SK-N-SH (cell line): ENCODE results near the gene CDK18. TPM values are rescaled to one million over a fixed set of nuclear protein-coding genes. Genes with fewer than 3 reads are reported as not detected.

Experiments
- CTCF ChIA-PET: fragments of 300-600, 350-600 bp; formaldehyde crosslinking; extraction: SDS; loops from one replicate; lab custom pipeline; 2021; lab: Yijun Ruan, JAX
- POLR2A ChIA-PET: fragments of 350-600 bp; sonication (Branson Sonifier 250); formaldehyde crosslinking; extraction: SDS; loops from one replicate; lab custom pipeline; 2020; ENCODE audit warnings: antibody characterized with exemption, inconsistent platforms; lab: Yijun Ruan, JAX
- DNase-seq: peaks from one replicate; pipeline ENCODE4 v3.0.0; 2012
- H2AFZ ChIP-seq: fragments of 200-600 bp; sonication (generic); 2 replicates; pipeline ENCODE4 v1.8.1; 2016; ENCODE audit warnings: antibody characterized with exemption, mild to moderate bottlenecking, low read depth
- H3F3A ChIP-seq: fragments of 200-600 bp; sonication (generic); replicated peaks from 2 replicates; pipeline ENCODE3; 2016; ENCODE audit warnings: antibody characterized with exemption, mild to moderate bottlenecking; ENCODE audit not compliant: insufficient read depth
- H3K27ac ChIP-seq, 2 experiments: fragments of 200-500 bp in 1 of 2; fragments of 200-600 bp in 1 of 2; sonication (Bioruptor generic) in 1 of 2; sonication (generic), shearing (Covaris generic) in 1 of 2; 2 replicates each; pipeline versions ENCODE4 v1.5.1 to v1.6.1; 2014 to 2016; ENCODE audit warnings: low read depth in 2 of 2, inconsistent platforms in 1 of 2, low read length in 1 of 2, mild to moderate bottlenecking in 1 of 2, mixed read lengths in 1 of 2
- H3K27me3 ChIP-seq: fragments of 200-600 bp; sonication (generic), shearing (Covaris generic); 2 replicates; pipeline ENCODE4 v1.6.1; 2016; ENCODE audit warnings: mixed run types; ENCODE audit not compliant: insufficient read depth
- H3K36me3 ChIP-seq, 2 experiments: fragments of 200-500 bp in 1 of 2; fragments of 200-600 bp in 1 of 2; sonication (Bioruptor generic) in 1 of 2; sonication (generic) in 1 of 2; replicated peaks in 1 of 2; 2 replicates each; pipeline versions ENCODE3 to v1.5.1; 2014 to 2016; ENCODE audit warnings: low read length in 1 of 2, mild to moderate bottlenecking in 1 of 2; ENCODE audit not compliant: insufficient read depth in 2 of 2, control insufficient read depth in 1 of 2
- H3K4me1 ChIP-seq, 2 experiments: fragments of 200-500 bp in 1 of 2; fragments of 200-600 bp in 1 of 2; sonication (Bioruptor generic) in 1 of 2; sonication (generic), shearing (Covaris generic) in 1 of 2; 2 replicates each; pipeline versions ENCODE4 v1.5.1 to v1.6.1; 2014 to 2016; ENCODE audit warnings: low read depth in 1 of 2, low read length in 1 of 2, mixed run types in 1 of 2; ENCODE audit not compliant: insufficient read depth in 2 of 2, control insufficient read depth in 1 of 2
- H3K4me2 ChIP-seq: fragments of 200-600 bp; sonication (generic), shearing (Covaris generic); 2 replicates; pipeline ENCODE4 v1.6.1; 2017; ENCODE audit warnings: mixed run types
- H3K4me3 ChIP-seq, 2 experiments: fragments of 200-500 bp in 1 of 2; fragments of 200-600 bp in 1 of 2; sonication (Bioruptor generic) in 1 of 2; sonication (generic), shearing (Covaris generic) in 1 of 2; 2 replicates each; pipeline versions ENCODE4 v1.5.1 to v1.8.1; 2014 to 2016; ENCODE audit warnings: low read depth in 2 of 2, inconsistent platforms in 1 of 2, low read length in 1 of 2, mild to moderate bottlenecking in 1 of 2, mixed read lengths in 1 of 2, moderate library complexity in 1 of 2
- H3K79me2 ChIP-seq: fragments of 200-600 bp; sonication (generic); 2 replicates; pipeline ENCODE4 v1.8.1; 2017; ENCODE audit warnings: mild to moderate bottlenecking; ENCODE audit not compliant: insufficient read depth
- H3K9ac ChIP-seq: fragments of 200-600 bp; sonication (generic); 2 replicates; pipeline ENCODE4 v1.6.1; 2017; ENCODE audit warnings: mixed run types
- H3K9me2 ChIP-seq: fragments of 200-600 bp; sonication (generic); 2 replicates; pipeline ENCODE4 v1.6.1; 2017; ENCODE audit warnings: mixed run types
- H3K9me3 ChIP-seq: fragments of 200-600 bp; sonication (generic); 2 replicates; pipeline ENCODE4 v1.6.1; 2017; ENCODE audit warnings: mixed run types, mild to moderate bottlenecking, moderate library complexity
- H4K20me1 ChIP-seq: fragments of 200-600 bp; sonication (generic); 2 replicates; pipeline ENCODE4 v1.6.1; 2017; ENCODE audit warnings: mild to moderate bottlenecking, mixed run types; ENCODE audit not compliant: insufficient read depth
- CHD2 ChIP-seq: fragments of 150-350 bp; IDR thresholded peaks from 2 replicates; pipeline ENCODE4 v1.6.1; 2018; ENCODE audit warnings: low read length; ENCODE audit not compliant: partially characterized antibody
- EP300 ChIP-seq, 2 experiments: IDR thresholded peaks; 2 replicates each; pipeline versions ENCODE4 v1.4.0 to v1.6.1; 2012; ENCODE audit warnings: borderline replicate concordance in 1 of 2, low read depth in 1 of 2, low read length in 1 of 2
- FOSL2 ChIP-seq: IDR thresholded peaks from 2 replicates; pipeline ENCODE4 v1.4.0; 2012; ENCODE audit warnings: low read depth, mild to moderate bottlenecking, moderate library complexity, borderline replicate concordance
- FOXJ3 ChIP-seq: sonication (generic); formaldehyde crosslinking; IDR thresholded peaks from 2 replicates; pipeline ENCODE4 v1.5.1; 2020; ENCODE audit warnings: mild to moderate bottlenecking, missing genetic modification reagents
- JUND ChIP-seq: IDR thresholded peaks from 2 replicates; pipeline ENCODE4 v1.4.0; 2012
- NFIC ChIP-seq: IDR thresholded peaks from 2 replicates; pipeline ENCODE4 v1.4.0; 2012; ENCODE audit warnings: borderline replicate concordance
- NRF1 ChIP-seq: IDR thresholded peaks from 2 replicates; pipeline ENCODE4 v1.6.1; 2012; ENCODE audit warnings: low read depth, mild to moderate bottlenecking, low read length
- POLR2AphosphoS5 ChIP-seq: IDR thresholded peaks from 2 replicates; pipeline ENCODE4 v1.6.1; 2012; ENCODE audit warnings: low read depth, low read length
- RAD21 ChIP-seq: IDR thresholded peaks from 2 replicates; pipeline ENCODE4 v1.6.1; 2012; ENCODE audit warnings: mild to moderate bottlenecking, low read length
- REST ChIP-seq: IDR thresholded peaks from 2 replicates; pipeline ENCODE4 v1.6.1; 2012; ENCODE audit warnings: mild to moderate bottlenecking, low read depth, low read length, moderate library complexity
- RXRA ChIP-seq: IDR thresholded peaks from 2 replicates; pipeline ENCODE4 v1.4.0; 2012; ENCODE audit warnings: low read depth, mild to moderate bottlenecking, borderline replicate concordance
- TEAD4 ChIP-seq: IDR thresholded peaks from 2 replicates; pipeline ENCODE4 v1.4.0; 2012; ENCODE audit warnings: mild to moderate bottlenecking, borderline replicate concordance; ENCODE audit not compliant: insufficient read depth
- YY1 ChIP-seq: IDR thresholded peaks from 2 replicates; pipeline ENCODE4 v1.4.0; 2012; ENCODE audit warnings: low read depth, mild to moderate bottlenecking
- ZBTB33 ChIP-seq: IDR thresholded peaks from 2 replicates; pipeline ENCODE4 v1.4.0; 2012; ENCODE audit warnings: low read depth, borderline replicate concordance
- WGBS: methylation state at CpG from one replicate; pipeline ENCODE4 v1.1.6; 2017; ENCODE audit warnings: low lambda C conversion rate; 5-methylcytosine and 5-hydroxymethylcytosine counted together
- polyA plus RNA-seq, 3 experiments: library from polyadenylated mRNA; depleted of rRNA; stranded (reverse); fragments of >200 nt; gene quantifications; 2 replicates each; pipeline ENCODE4 v1.2.3, GENCODE V29; 2012

The CDK18 gene
- polyA plus RNA-seq, 1 of the 3 experiments (the other 2 are of a cell fraction) = 2.5 TPM

GRCh38 chr1:205545991-205546390 is 41.5 kb downstream of the CDK18 start:
- Histone ChIP-seq H3K4me1 (peaks cover 0 to 8% of the 10 kb centered on the region in 2 experiments; a peak in 1 of 4 replicates), H3K27ac (no peak overlapping the region), H2AFZ (no peak overlapping the region), H3K9ac (no peak overlapping the region), H3K36me3 (no peaks in the 10 kb centered on the region), H3K9me2 (no peaks in the 10 kb centered on the region), H3K4me2 (no peak overlapping the region), H3K9me3 (no peaks in the 10 kb centered on the region), H3K79me2 (no peaks in the 10 kb centered on the region), H3K4me3 (no peak overlapping the region), H4K20me1 (no peaks in the 10 kb centered on the region), H3F3A (peaks cover 7% of the 10 kb centered on the region), H3K27me3 (no peaks in the 10 kb centered on the region; the same call in 1 of the 2 replicates)
- CTCF ChIA-PET = interaction anchor here (0.7 to 1.5 kb wide), 5 partner anchors 13 to 122 kb away, joined by 3 to 6 read pairs (median 5); no protein-coding TSS in a partner anchor
- no peak for DNase-seq
- WGBS = 87% methylated on average over 5 of the region's 5 CpGs
- TF ChIP-seq RAD21 = no peak
- TF ChIP-seq NRF1 = no peak
- TF ChIP-seq JUND = no peak
- no peak for TF ChIP-seq NFIC
- POLR2A ChIA-PET = no interaction called here

- Histone ChIP-seq H3K27ac (no peak overlapping the region), H3K4me3 (no peak overlapping the region), H3K9ac (no peak overlapping the region), H3K27me3 (no peaks in the 10 kb centered on the region; the same call in 1 of the 2 replicates), H3K9me2 (no peaks in the 10 kb centered on the region), H3K9me3 (no peaks in the 10 kb centered on the region), H3F3A (peaks cover 7% of the 10 kb centered on the region), H2AFZ (no peak overlapping the region), H3K4me1 (peaks cover 0 to 8% of the 10 kb centered on the region in 2 experiments; a peak in 1 of 4 replicates), H4K20me1 (no peaks in the 10 kb centered on the region), H3K4me2 (no peak overlapping the region), H3K79me2 (no peaks in the 10 kb centered on the region), H3K36me3 (no peaks in the 10 kb centered on the region)
- ChIA-PET POLR2A (no interaction called here), CTCF (interaction anchor here (0.7 to 1.5 kb wide), 5 partner anchors 13 to 121 kb away, joined by 3 to 6 read pairs (median 5); no protein-coding TSS in a partner anchor)
- no peak for TF ChIP-seq TEAD4
- no peak for TF ChIP-seq EP300 (IDR thresholded peaks at IDR 0.05; ENCODE audit: borderline replicate concordance in 1 of 2, low read depth in 1 of 2, low read length in 1 of 2)
- TF ChIP-seq POLR2AphosphoS5 = no peak
- no peak for TF ChIP-seq CHD2
- TF ChIP-seq ZBTB33 = no peak
- no peak for TF ChIP-seq FOXJ3 (CRISPR knock-in tag)
- TF ChIP-seq REST = no peak
- TF ChIP-seq RXRA = no peak
- no peak for TF ChIP-seq YY1
- TF ChIP-seq FOSL2 = no peak
- 85% methylated on average over 1 of the region's 1 CpG for WGBS
- no peak for DNase-seq
These were observed 42.1 kb downstream of the CDK18 start for GRCh38 chr1:205546541-205546940.
